Esophagus muscularis mucosa (tissue), 4 donors: ENCODE measurements around the gene TRPM8.

ENCODE experiments used
- EP300 ChIP-seq: sonication (generic); formaldehyde crosslinking; IDR thresholded peaks from one replicate; pipeline ENCODE4 v1.6.1; 2017; ENCODE audit warnings: antibody characterized with exemption
- POLR2A ChIP-seq: fragments of 450-650 bp; IDR thresholded peaks from one replicate; pipeline ENCODE4 v1.6.1; 2017; ENCODE audit warnings: antibody characterized with exemption, moderate library complexity, mild to moderate bottlenecking, low read depth
- POLR2AphosphoS5 ChIP-seq, 2 donors: sonication (generic); formaldehyde crosslinking; IDR thresholded peaks; one replicate each; pipeline ENCODE4 v1.6.1; 2017; ENCODE audit warnings: antibody characterized with exemption in 2 of 2
- TF ChIP-seq, protein P1 (sequence below), 3 experiments: fragments of 200-600 bp in 2 of 3; fragments of 450-650 bp in 1 of 3; sonication (generic) in 2 of 3; IDR thresholded peaks; one replicate each; pipeline ENCODE4 v1.5.1; 2017 to 2019; ENCODE audit warnings: antibody characterized with exemption in 3 of 3, mild to moderate bottlenecking in 2 of 3, moderate library complexity in 1 of 3

GRCh38 chr2:234066587-234066986 is 149.4 kb downstream of the TRPM8 start:
- TF ChIP-seq, protein P1, sequence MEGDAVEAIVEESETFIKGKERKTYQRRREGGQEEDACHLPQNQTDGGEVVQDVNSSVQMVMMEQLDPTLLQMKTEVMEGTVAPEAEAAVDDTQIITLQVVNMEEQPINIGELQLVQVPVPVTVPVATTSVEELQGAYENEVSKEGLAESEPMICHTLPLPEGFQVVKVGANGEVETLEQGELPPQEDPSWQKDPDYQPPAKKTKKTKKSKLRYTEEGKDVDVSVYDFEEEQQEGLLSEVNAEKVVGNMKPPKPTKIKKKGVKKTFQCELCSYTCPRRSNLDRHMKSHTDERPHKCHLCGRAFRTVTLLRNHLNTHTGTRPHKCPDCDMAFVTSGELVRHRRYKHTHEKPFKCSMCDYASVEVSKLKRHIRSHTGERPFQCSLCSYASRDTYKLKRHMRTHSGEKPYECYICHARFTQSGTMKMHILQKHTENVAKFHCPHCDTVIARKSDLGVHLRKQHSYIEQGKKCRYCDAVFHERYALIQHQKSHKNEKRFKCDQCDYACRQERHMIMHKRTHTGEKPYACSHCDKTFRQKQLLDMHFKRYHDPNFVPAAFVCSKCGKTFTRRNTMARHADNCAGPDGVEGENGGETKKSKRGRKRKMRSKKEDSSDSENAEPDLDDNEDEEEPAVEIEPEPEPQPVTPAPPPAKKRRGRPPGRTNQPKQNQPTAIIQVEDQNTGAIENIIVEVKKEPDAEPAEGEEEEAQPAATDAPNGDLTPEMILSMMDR (IDR thresholded peaks at IDR 0.05) = no peak
- TF ChIP-seq POLR2A (no peak), POLR2AphosphoS5 (IDR thresholded peaks at IDR 0.05) (no peak), EP300 (no peak)
